NT2/D1 (cell line): ENCODE measurements around the gene CYP2W1.

Experiments used
- SUZ12 ChIP-seq: IDR thresholded peaks from 2 replicates; pipeline ENCODE4 v1.6.1; 2011; ENCODE audit not compliant: insufficient read length, insufficient read depth; ENCODE audit errors: extremely low read depth
- YY1 ChIP-seq: IDR thresholded peaks from 2 replicates; pipeline ENCODE4 v1.6.1; 2011; ENCODE audit not compliant: insufficient read length, insufficient read depth
- ZNF274 ChIP-seq: IDR thresholded peaks from 2 replicates; pipeline ENCODE4 v1.6.1; 2011; ENCODE audit warnings: mild to moderate bottlenecking, low read depth, low read length

- no peak for TF ChIP-seq ZNF274
- no peak for TF ChIP-seq YY1
- no peak for TF ChIP-seq SUZ12
Measured at GRCh38 chr7:1025743-1026581, 43.0 kb downstream of the CYP2W1 start.
